GM23338 (cell line): ENCODE measurements around the gene DPP9. TPM values are rescaled to one million over a fixed set of nuclear protein-coding genes. Genes with fewer than 3 reads are reported as not detected.

ENCODE experiments used
- ATAC-seq: fragments of 200-7000 bp; cut with Tn5 transposase; 3 replicates; pipeline ENCODE4 v1.9.1; 2020
- DNase-seq: peaks from one replicate; pipeline ENCODE4 v3.0.0-alpha.2; 2015; ENCODE audit warnings: low spot score
- H2AFZ ChIP-seq: fragments of 200-600 bp; sonication (generic); 2 replicates; pipeline ENCODE4 v1.8.0; 2016; ENCODE audit warnings: antibody characterized with exemption, mild to moderate bottlenecking, moderate library complexity
- H3F3A ChIP-seq: fragments of 200-600 bp; sonication (generic); replicated peaks from 2 replicates; pipeline ENCODE4 v1.8.0; 2017; ENCODE audit warnings: antibody characterized with exemption, mixed run types, low read depth
- H3K27ac ChIP-seq: fragments of 200-600 bp; sonication (generic); 2 replicates; pipeline ENCODE4 v1.6.1; 2016; ENCODE audit warnings: low read depth
- H3K27me3 ChIP-seq: fragments of 200-600 bp; sonication (generic); 2 replicates; pipeline ENCODE4 v1.8.0; 2016; ENCODE audit warnings: mild to moderate bottlenecking, mixed run types, moderate library complexity; ENCODE audit not compliant: insufficient read depth
- H3K36me3 ChIP-seq: fragments of 200-600 bp; sonication (generic); 2 replicates; pipeline ENCODE4 v1.8.0; 2016; ENCODE audit warnings: mild to moderate bottlenecking; ENCODE audit not compliant: insufficient read depth
- H3K4me1 ChIP-seq: fragments of 200-600 bp; sonication (generic); 2 replicates; pipeline ENCODE4 v1.8.0; 2016; ENCODE audit warnings: mild to moderate bottlenecking, moderate library complexity; ENCODE audit not compliant: insufficient read depth
- H3K4me2 ChIP-seq: fragments of 200-600 bp; sonication (generic); 2 replicates; pipeline ENCODE4 v1.7.1; 2017; ENCODE audit warnings: mixed run types
- H3K4me3 ChIP-seq: fragments of 200-600 bp; sonication (generic); 2 replicates; pipeline ENCODE4 v1.6.1; 2016; ENCODE audit warnings: mixed run types
- H3K79me2 ChIP-seq: fragments of 200-600 bp; sonication (generic); replicated peaks from 2 replicates; pipeline ENCODE4 v1.8.0; 2017; ENCODE audit warnings: mild to moderate bottlenecking; ENCODE audit not compliant: insufficient read depth
- H3K9me2 ChIP-seq: fragments of 200-600 bp; sonication (generic); 2 replicates; pipeline ENCODE4 v1.8.0; 2017; ENCODE audit not compliant: insufficient read depth
- H4K20me1 ChIP-seq: fragments of 200-600 bp; sonication (generic); replicated peaks from 2 replicates; pipeline ENCODE4 v1.8.0; 2017; ENCODE audit warnings: mild to moderate bottlenecking; ENCODE audit not compliant: insufficient read depth
- H3K27ac Mint-ChIP-seq: 2 replicates; pipeline ENCODE4 v1.8.0; 2020; ENCODE audit warnings: inconsistent platforms, mild to moderate bottlenecking, moderate library complexity, mixed read lengths
- H3K27me3 Mint-ChIP-seq: 3 replicates; pipeline ENCODE4 v1.8.0; 2022; ENCODE audit warnings: low read depth, mild to moderate bottlenecking, moderate library complexity, mixed read lengths, inconsistent platforms; ENCODE audit not compliant: insufficient read depth, poor library complexity
- H3K36me3 Mint-ChIP-seq: 3 replicates; pipeline ENCODE4 v1.8.0; 2021; ENCODE audit warnings: low read depth, mild to moderate bottlenecking, inconsistent platforms, moderate library complexity, mixed read lengths
- H3K4me1 Mint-ChIP-seq: 3 replicates; pipeline ENCODE4 v1.8.0; 2020; ENCODE audit warnings: mild to moderate bottlenecking, inconsistent platforms, mixed read lengths
- H3K4me3 Mint-ChIP-seq: 3 replicates; pipeline ENCODE4 v1.8.0; 2021; ENCODE audit warnings: moderate library complexity, mild to moderate bottlenecking, inconsistent platforms, mixed read lengths
- H3K9me3 Mint-ChIP-seq: 3 replicates; pipeline ENCODE4 v1.8.0; 2020; ENCODE audit warnings: moderate library complexity, mild to moderate bottlenecking, inconsistent platforms, mixed read lengths
- CREB1 ChIP-seq: fragments of 250-450 bp; sonication (Bioruptor Pico); IDR thresholded peaks from 2 replicates; pipeline ENCODE4 v1.5.0; 2020; ENCODE audit warnings: low read depth, mild to moderate bottlenecking, moderate library complexity
- EZH2 ChIP-seq: fragments of 200-600 bp; sonication (generic); IDR thresholded peaks from one replicate; pipeline ENCODE4 v1.8.0; 2017; ENCODE audit warnings: antibody characterized with exemption, mild to moderate bottlenecking, low read depth; ENCODE audit not compliant: unreplicated experiment
- EZH2phosphoT487 ChIP-seq: fragments of 200-600 bp; sonication (generic); IDR thresholded peaks from one replicate; pipeline ENCODE4 v1.8.1; 2018; ENCODE audit warnings: antibody characterized with exemption; ENCODE audit not compliant: unreplicated experiment
- JUNB ChIP-seq: IDR thresholded peaks from one replicate; pipeline ENCODE4 v1.6.1; 2016; ENCODE audit warnings: antibody characterized with exemption; ENCODE audit not compliant: unreplicated experiment
- NANOG ChIP-seq: IDR thresholded peaks from 2 replicates; pipeline ENCODE4 v1.6.1; 2016; ENCODE audit warnings: antibody characterized with exemption, borderline replicate concordance
- POLR2AphosphoS5 ChIP-seq: IDR thresholded peaks from 2 replicates; pipeline ENCODE4 v1.6.1; 2016; ENCODE audit warnings: antibody characterized with exemption, low read depth
- STAT1 ChIP-seq: IDR thresholded peaks from one replicate; pipeline ENCODE4 v1.6.1; 2016; ENCODE audit warnings: antibody characterized with exemption; ENCODE audit not compliant: unreplicated experiment
- ZNF114 ChIP-seq: fragments of 250-450 bp; sonication (Bioruptor Pico); IDR thresholded peaks from 2 replicates; pipeline ENCODE4 v1.5.0; 2020; ENCODE audit warnings: mild to moderate bottlenecking, moderate library complexity
- ZNF331 ChIP-seq: fragments of 250-450 bp; sonication (Bioruptor Pico); IDR thresholded peaks from 2 replicates; pipeline ENCODE4 v1.5.0; 2020; ENCODE audit warnings: low read depth, mild to moderate bottlenecking, moderate library complexity
- polyA plus RNA-seq: library from polyadenylated mRNA; unstranded; fragments of >200 nt; fragmentation: Nextera tagmentation; extraction: Ambion mirVana; gene quantifications from 2 replicates; pipeline ENCODE4 v1.2.1, GENCODE V29; 2016
- total RNA-seq: library from RNA; depleted of rRNA; stranded (reverse); fragments of >200 nt; shearing (Covaris generic); gene quantifications from 2 replicates; pipeline ENCODE4 v1.2.3, GENCODE V29; 2014
- TF ChIP-seq, protein P1 (sequence below), 2 experiments: fragments of 200-600 bp in 1 of 2; sonication (generic) in 1 of 2; conservative IDR thresholded peaks; 2 replicates each; pipeline versions ENCODE4 v1.5.1 to v1.6.1; 2016 to 2017; ENCODE audit warnings: antibody characterized with exemption in 2 of 2, low read depth in 2 of 2, mild to moderate bottlenecking in 2 of 2, moderate library complexity in 1 of 2
- TF ChIP-seq, protein P2 (sequence below): IDR thresholded peaks from 2 replicates; pipeline ENCODE4 v1.6.1; 2016; ENCODE audit warnings: antibody characterized with exemption
- TF ChIP-seq, protein P3 (sequence below): IDR thresholded peaks from one replicate; pipeline ENCODE4 v1.6.1; 2018; ENCODE audit warnings: antibody characterized with exemption; ENCODE audit not compliant: unreplicated experiment

Gene DPP9
- total and polyA plus RNA-seq, 2 experiments from 2014 or later = 19.5 to 49.2 TPM

DNA sequence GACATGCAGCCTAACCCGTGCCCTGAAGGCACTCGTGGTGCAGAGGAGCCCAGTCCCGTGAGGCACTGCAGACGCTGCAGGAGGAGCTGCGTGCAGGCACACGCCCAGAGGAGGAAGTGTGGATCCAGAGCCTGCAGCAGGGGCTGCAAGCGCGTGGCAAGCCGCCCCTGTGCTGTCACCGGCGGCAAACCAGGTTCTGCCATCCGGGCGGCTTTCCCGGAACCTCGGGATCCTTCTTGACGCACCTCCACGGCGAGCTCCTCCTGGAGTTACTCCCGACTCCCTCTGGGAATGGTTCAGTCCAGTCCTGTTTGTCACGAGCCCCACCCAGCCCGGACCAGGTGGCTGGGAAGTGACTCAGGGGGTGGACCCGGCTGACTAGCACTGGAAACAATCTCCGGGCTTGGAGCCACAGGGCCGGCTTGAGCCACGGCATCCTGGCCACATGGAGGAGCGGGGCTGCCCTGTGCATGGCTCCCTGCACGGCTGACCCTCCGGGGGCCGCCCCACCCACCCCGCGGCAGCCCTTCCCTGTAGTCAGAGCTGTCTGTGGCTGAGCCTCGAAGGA lies 10.2 kb downstream of the DPP9 start (continued):
- TF ChIP-seq ZNF114 (CRISPR knock-in tag) (no peak), CREB1 (CRISPR knock-in tag) (no peak), POLR2AphosphoS5 (no peak), NANOG (no peak), EZH2 (no peak), EZH2phosphoT487 (no peak), ZNF331 (CRISPR knock-in tag) (no peak), STAT1 (no peak)
- TF ChIP-seq, protein P1, sequence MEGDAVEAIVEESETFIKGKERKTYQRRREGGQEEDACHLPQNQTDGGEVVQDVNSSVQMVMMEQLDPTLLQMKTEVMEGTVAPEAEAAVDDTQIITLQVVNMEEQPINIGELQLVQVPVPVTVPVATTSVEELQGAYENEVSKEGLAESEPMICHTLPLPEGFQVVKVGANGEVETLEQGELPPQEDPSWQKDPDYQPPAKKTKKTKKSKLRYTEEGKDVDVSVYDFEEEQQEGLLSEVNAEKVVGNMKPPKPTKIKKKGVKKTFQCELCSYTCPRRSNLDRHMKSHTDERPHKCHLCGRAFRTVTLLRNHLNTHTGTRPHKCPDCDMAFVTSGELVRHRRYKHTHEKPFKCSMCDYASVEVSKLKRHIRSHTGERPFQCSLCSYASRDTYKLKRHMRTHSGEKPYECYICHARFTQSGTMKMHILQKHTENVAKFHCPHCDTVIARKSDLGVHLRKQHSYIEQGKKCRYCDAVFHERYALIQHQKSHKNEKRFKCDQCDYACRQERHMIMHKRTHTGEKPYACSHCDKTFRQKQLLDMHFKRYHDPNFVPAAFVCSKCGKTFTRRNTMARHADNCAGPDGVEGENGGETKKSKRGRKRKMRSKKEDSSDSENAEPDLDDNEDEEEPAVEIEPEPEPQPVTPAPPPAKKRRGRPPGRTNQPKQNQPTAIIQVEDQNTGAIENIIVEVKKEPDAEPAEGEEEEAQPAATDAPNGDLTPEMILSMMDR (conservative IDR thresholded peaks at IDR 0.05; ENCODE audit: low read depth in 2 of 2) = no peak
- TF ChIP-seq, protein P2, sequence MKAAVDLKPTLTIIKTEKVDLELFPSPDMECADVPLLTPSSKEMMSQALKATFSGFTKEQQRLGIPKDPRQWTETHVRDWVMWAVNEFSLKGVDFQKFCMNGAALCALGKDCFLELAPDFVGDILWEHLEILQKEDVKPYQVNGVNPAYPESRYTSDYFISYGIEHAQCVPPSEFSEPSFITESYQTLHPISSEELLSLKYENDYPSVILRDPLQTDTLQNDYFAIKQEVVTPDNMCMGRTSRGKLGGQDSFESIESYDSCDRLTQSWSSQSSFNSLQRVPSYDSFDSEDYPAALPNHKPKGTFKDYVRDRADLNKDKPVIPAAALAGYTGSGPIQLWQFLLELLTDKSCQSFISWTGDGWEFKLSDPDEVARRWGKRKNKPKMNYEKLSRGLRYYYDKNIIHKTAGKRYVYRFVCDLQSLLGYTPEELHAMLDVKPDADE = no peak

DNA sequence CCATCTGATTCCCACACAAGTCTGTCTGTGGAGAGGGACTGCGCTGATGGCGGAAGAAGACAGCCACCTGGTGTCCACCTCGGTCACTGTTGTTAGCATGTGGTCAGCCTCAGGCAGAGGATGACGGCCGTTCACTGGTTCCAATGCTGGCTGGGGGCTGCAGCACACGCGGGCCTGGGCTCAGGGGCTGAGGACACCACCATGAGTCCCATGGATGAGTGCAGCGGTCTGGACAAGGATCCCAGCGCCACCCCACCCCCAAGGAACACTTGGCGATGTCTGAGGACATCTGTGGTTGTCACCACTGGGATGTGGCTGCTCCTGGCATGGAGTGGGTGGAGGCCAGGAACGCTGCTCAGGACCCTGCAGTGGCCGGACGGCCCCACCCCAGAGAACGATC lies 10.9 kb downstream of the DPP9 start:
- no peaks in the 10 kb centered on the region for H3K4me1 ChIP-seq
- Mint-ChIP-seq H3K4me3 (no peak overlapping the region), H3K9me3 (no peaks in the 10 kb centered on the region), H3K4me1 (no peaks in the 10 kb centered on the region; the same call in 2 of the 3 replicates), H3K36me3 (peaks cover 57% of the 10 kb centered on the region), H3K27ac (no peak overlapping the region), H3K27me3 (peaks cover 10% of the 10 kb centered on the region)
- H2AFZ ChIP-seq = no peak overlapping the region
- H3K79me2 ChIP-seq = no peaks in the 10 kb centered on the region
- H3K4me3 ChIP-seq = no peak overlapping the region
- no peaks in the 10 kb centered on the region for H3K27me3 ChIP-seq
- no peaks in the 10 kb centered on the region for H3K9me2 ChIP-seq
- H3K36me3 ChIP-seq = no peaks in the 10 kb centered on the region
- no peak overlapping the region for H3K4me2 ChIP-seq
- DNase-seq (no peak), ATAC-seq (no peak)
- no peaks in the 10 kb centered on the region; the same call in 1 of the 2 replicates for H4K20me1 ChIP-seq
- H3F3A ChIP-seq = no peaks in the 10 kb centered on the region
- no peak overlapping the region for H3K27ac ChIP-seq
- TF ChIP-seq, protein P2 = no peak
- TF ChIP-seq NANOG (no peak), ZNF331 (CRISPR knock-in tag) (no peak), EZH2 (no peak), JUNB (no peak), POLR2AphosphoS5 (no peak), CREB1 (CRISPR knock-in tag) (no peak), EZH2phosphoT487 (no peak)
- TF ChIP-seq, protein P3, sequence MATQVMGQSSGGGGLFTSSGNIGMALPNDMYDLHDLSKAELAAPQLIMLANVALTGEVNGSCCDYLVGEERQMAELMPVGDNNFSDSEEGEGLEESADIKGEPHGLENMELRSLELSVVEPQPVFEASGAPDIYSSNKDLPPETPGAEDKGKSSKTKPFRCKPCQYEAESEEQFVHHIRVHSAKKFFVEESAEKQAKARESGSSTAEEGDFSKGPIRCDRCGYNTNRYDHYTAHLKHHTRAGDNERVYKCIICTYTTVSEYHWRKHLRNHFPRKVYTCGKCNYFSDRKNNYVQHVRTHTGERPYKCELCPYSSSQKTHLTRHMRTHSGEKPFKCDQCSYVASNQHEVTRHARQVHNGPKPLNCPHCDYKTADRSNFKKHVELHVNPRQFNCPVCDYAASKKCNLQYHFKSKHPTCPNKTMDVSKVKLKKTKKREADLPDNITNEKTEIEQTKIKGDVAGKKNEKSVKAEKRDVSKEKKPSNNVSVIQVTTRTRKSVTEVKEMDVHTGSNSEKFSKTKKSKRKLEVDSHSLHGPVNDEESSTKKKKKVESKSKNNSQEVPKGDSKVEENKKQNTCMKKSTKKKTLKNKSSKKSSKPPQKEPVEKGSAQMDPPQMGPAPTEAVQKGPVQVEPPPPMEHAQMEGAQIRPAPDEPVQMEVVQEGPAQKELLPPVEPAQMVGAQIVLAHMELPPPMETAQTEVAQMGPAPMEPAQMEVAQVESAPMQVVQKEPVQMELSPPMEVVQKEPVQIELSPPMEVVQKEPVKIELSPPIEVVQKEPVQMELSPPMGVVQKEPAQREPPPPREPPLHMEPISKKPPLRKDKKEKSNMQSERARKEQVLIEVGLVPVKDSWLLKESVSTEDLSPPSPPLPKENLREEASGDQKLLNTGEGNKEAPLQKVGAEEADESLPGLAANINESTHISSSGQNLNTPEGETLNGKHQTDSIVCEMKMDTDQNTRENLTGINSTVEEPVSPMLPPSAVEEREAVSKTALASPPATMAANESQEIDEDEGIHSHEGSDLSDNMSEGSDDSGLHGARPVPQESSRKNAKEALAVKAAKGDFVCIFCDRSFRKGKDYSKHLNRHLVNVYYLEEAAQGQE = no peak
- TF ChIP-seq, protein P1 (conservative IDR thresholded peaks at IDR 0.05; ENCODE audit: low read depth in 2 of 2) = no peak
